ENCODE data around the gene ASTL.
A peak's percentile ranks its signal among the peaks of the same experiment; 100 is the strongest.

ASTL gene

DNA sequence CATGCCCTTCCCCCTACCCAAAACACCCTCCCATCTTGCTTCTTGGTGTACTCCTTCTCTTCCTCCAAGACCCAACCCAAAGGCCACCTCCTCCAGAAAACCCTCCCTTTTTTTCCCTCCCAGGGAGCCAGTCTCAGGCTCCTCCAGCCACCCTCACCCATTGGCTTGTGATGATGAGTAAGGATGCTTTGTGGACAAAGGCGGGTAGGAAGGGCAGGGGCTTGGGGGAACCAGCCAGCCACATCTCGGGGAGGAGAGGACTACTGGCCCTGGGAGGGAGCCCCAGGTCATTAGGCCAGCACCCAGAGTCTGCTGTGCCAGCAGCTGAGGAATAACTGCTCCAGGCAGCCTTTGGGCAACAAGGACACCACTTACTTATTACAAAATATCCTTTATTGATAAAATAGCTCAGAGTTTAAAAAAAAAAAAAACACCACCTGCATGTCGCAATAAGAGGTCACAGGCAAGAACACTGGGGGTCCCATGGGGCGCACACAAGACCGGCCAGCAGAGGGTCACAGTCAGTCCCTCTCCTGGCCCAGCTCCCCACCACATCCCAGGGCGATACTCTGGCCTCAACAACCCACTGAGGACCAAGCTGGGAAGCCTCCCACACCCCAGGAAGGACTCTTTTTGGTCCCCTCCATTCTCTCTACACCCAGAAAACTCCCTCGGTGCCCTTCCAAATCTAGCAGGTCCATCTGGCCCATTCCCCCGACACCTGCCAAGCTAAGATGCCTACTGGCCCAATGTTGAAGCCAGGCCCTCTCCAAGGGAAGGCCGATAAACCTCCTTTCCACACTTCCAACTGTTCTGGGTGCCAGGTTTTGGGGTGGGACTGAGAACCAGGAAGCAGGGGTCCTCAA is 25.6 kb downstream of the ASTL start:
- no peak for DNase-seq

DNA sequence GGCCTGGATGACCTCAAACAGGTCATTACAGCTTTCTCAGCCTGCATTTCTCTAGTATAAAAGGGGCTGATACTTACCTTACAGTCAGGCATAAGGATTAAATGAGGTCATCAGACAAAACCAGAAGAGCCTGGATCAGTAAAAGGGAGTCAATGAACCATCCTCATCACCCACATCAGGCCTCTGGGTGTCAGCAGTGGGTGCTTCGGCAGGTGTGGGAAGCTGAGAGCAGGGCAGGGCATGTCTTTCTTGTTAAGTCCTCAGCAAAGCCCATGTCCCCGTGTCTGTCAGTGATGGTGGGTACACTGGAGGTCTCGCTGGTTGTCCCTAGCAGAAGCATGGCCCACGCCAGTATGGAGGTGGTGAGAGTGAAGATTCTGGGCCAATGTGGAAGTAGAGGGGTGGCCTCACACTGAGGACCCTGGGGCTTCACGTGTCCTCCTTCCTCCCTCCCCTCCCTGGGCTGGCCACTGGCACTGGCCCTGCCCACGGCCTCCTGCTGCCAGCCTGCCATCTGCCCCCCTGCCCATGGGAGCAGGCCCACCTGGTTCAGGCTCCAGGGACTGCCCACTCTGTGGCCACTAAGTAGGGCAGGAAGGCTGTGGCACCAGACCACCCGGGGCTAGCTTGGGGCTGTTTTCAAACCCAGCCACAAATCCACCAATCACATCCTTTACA is 26.3 kb downstream of the ASTL start:
- no peak for DNase-seq

DNA sequence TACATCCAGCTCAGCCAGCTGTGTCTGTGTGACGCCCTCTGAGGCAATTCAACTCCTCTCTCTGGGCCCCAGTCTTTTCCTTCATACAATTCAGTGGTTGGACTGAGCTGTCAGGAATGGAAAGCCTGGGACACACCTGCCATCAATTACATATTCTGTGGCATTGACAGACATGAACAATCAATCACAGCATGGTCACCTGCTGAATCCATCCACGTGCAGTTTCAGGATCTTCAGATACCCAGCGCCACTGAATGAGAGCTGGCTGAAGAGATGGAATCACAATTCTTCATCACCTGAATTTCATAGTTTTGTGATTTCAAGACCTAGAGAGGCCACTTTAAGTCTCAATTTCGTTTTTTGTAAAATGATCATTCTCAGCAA is 27.1 kb downstream of the ASTL start:
- DNase-seq: no peak

GRCh38 chr2:96110621-96111256 is 27.6 kb downstream of the ASTL start:
- DNase-seq: no peak

- no peak for DNase-seq
These were observed 28.3 kb downstream of the ASTL start for GRCh38 chr2:96109931-96110511.

DNA sequence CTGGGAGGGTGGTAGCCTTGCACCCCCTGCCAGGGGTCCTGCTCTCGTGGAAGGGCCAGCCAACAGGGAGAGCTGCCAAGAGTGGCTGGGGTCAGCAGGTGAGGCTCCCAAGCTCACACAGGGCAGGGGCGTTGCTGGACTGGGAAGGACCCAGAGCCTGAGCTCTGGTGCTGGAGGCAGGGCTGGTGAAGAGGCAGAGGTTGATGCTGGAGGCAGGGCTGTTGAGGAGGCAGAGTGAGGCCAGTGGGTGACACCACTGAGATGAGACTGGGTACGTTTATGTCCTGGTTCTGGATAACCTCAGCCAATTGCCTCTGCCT is 29.0 kb downstream of the ASTL start:
- DNase-seq: no peak

DNA sequence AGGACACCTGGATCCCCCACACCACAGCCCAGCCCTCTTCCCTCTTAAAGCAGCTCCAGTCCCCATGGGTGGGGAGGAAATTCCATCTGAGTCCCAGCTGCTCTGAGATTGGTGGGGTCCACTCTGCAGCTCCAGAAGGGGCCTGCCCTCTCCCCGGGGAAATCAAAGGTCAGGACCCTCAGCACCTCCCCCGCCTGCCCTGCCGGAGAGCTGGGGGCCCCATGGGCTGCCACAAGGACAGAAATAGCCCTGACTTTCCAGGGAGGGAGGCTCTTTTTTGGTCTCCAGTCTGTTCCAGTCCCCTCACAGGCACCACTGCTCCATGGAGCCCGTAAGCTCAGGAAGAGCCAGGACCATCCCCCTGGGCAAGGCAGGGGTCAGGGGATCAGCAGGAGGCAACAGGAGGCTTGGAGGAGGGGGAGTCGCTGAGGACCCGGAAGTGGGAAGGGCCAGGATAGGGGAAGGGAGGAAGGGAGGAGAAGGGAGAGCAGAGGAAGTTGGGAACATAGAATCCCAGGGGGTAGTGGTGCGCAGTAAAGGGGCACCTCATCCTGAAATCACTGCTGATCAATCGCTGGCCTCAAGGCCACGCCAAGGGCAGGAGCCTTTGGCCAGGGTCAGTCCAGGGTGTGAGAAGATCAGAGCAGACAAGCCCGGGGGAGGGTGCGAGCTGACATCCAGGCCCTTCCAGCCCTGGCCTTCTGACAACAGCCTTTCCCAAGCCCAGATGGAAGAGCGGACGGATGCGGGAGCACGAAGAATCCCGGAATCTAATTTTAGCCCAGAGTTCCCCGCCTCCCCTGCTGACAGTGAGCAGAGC is 29.6 kb downstream of the ASTL start:
- DNase-seq: peak; percentile 20

DNA sequence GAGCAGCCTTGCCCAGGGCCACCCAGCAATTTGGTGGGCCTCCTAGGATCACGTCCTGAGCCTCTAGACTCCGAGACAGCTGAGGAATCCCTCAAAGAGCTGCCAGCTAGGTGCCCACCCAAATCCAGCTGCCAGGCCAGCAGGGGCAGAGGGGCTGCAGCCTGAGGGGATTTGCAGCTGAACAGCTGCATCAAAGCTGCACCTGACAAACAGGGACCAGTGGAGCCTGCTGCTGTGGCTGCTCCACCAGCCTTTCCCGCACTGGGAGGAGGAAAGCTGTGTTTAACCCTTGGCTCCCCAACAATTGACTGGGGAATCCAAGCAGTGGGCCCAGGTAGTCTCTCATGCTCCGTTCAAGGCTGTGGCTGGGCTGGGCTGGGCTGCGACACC is 30.2 kb downstream of the ASTL start:
- no peak for DNase-seq

DNA sequence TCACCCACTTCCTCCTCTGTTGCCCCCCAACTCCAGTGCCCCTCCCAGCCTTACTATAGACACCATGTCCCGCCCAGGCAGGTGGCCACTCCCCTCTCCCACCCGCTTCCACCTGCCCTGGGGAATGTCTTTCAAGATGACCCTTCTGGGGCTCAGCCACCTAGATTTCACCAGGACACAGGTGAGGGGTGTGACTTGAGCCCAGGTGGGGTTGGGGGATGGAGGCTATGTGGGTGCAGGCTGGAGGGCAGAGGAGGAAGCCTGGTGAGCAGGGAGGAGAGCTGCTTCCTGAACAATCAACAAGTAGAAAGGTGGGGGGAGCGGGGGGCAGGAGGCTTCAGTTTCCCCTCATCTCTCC is 30.6 kb downstream of the ASTL start:
- DNase-seq: no peak

- no peak for DNase-seq
These were observed 31.2 kb downstream of the ASTL start for GRCh38 chr2:96106991-96107707.

DNA sequence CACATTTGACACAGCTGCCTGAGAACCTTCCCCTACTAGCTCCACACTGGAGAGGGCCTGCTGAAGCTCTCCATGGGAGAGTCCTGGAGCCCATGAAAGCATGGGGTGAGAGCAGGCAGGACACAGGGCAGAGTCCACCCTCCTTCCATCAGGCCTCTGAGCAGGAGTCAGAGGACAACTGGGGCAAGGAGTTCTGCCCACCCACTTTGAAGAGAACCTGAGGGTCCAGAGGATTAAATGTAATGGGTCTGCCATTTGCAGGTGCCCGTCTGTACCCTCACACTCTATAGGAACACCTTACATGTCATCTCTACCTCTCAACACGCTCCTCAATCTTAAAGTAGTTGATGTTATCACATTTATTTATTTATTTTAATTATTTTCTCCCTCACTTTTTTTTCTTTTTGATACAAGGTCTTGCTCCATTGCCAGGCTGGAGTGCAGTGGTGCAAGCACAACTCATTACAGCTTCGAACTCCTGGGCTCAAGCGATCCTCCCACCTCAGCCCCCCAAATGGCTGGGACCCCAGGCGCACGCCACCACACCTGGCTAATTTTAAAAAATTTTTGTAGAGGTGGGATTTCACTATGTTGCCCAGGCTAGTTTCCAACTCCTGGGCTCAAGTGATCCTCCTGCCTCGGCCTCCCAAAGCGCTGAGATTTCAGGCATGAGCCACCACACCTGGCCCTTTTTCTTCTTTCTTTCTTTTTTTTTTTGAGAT is 32.1 kb downstream of the ASTL start:
- no peak for DNase-seq

GRCh38 chr2:96105152-96105915 is 33.0 kb downstream of the ASTL start:
- no peak for DNase-seq

GRCh38 chr2:96104487-96104861 is 33.8 kb downstream of the ASTL start:
- DNase-seq: no peak

DNA sequence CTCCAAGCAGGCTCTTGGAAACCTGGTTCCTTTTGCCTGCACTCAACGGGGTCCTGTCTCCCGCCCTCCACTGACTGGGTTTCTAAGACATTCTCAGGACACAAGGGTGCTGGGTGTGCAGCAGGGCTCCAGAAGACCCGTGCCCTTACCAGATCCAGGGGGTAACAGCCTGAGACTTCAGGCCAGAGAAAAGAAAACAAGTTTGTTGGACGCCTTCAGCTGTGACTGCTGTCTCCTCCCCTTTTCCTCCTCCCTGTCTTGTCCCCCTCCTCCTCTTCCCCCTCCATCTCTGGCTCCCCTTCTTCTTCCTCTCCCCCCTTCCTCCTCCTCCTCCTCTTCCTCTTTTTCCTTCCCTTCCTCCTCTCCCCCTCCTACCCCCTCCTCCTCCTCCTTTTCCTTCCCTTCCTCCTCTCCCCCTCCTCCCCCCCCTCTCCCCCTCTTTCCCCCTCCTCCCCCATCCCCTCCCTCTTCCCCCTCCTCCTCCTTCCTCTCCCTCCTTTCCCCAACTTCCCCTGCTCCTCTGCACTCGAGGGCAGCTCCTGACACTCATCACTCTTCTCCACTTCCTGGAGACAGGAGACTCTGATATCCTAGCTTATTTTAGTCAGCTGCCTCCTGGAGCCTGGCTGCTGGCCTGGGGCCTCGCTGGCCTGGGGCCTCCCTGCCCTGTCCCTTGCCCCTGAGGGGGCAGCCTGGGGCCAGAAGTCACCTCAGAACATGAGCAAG is 34.4 kb downstream of the ASTL start:
- no peak for DNase-seq

GRCh38 chr2:96103187-96103601 is 35.1 kb downstream of the ASTL start:
- DNase-seq: no peak

DNA sequence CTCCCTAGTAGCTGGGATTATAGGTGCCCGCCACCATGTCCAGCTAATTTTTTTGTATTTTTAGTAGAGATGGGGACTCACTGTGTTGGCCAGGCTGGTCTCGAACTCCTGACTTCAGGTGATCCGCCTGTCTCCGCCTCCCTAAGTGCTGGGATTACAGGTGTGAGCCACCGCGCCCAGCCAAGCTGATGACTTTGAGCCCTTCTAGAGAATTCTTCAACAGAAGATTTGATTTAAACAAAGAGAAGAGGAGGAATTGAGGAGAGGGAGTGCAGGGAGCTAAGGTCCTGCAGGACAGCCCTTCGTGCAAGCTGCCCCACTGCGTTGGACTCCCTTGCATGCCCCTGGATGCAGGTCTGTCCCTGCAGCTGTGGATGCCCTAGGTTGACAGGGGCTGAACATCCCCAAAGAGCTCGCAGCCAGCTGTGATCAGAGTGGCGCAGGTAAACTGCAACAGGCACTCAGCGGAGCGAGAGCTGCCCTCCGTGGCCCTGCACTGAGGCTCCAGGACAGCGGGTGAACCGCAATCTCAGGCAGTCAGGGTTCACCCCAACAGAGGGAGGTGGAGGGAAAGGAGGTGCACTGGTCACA is 35.6 kb downstream of the ASTL start:
- DNase-seq: no peak

GRCh38 chr2:96100893-96101304 is 37.4 kb downstream of the ASTL start:
- no peak for DNase-seq

- no peak for DNase-seq
These were observed 38.2 kb downstream of the ASTL start for GRCh38 chr2:96099861-96100798.
